Parathyroid adenoma (tissue), 2 donors: ENCODE results near the gene PIK3C3.
"Not testable (repeated sequence)": the region's sequence is repeated elsewhere in the genome, so short reads cannot be mapped to it uniquely, and the experiment has no call there.

Source experiments
- H2AFZ ChIP-seq: fragments of 300-600 bp; sonication (generic); one replicate; pipeline ENCODE4 v1.7.0; 2017; ENCODE audit warnings: antibody characterized with exemption, mild to moderate bottlenecking
- H3K27ac ChIP-seq: fragments of 300-600 bp; sonication (generic); one replicate; pipeline ENCODE4 v1.7.0; 2017
- H3K27me3 ChIP-seq: fragments of 300-600 bp; sonication (generic); one replicate; pipeline ENCODE4 v1.7.0; 2017; ENCODE audit warnings: low read length; ENCODE audit not compliant: control insufficient read depth, insufficient read depth
- H3K36me3 ChIP-seq: fragments of 300-600 bp; sonication (generic); one replicate; pipeline ENCODE4 v1.7.0; 2017; ENCODE audit warnings: low read length; ENCODE audit not compliant: control insufficient read depth, insufficient read depth
- H3K4me1 ChIP-seq: fragments of 300-600 bp; sonication (generic); one replicate; pipeline ENCODE4 v1.7.0; 2017; ENCODE audit warnings: control low read depth
- H3K4me2 ChIP-seq: fragments of 300-600 bp; sonication (generic); one replicate; pipeline ENCODE4 v1.7.0; 2017; ENCODE audit warnings: low read length
- H3K4me3 ChIP-seq: fragments of 300-600 bp; sonication (generic); one replicate; pipeline ENCODE4 v1.7.0; 2017; ENCODE audit warnings: low read depth, low read length
- H3K79me2 ChIP-seq: fragments of 300-600 bp; sonication (generic); one replicate; pipeline ENCODE4 v1.7.0; 2017; ENCODE audit warnings: control low read depth
- H3K9ac ChIP-seq: fragments of 300-600 bp; sonication (generic); one replicate; pipeline ENCODE4 v1.7.0; 2017; ENCODE audit warnings: mild to moderate bottlenecking
- H3K9me3 ChIP-seq: fragments of 300-600 bp; sonication (generic); one replicate; pipeline ENCODE4 v1.7.0; 2017; ENCODE audit warnings: low read length; ENCODE audit not compliant: control insufficient read depth
- TF ChIP-seq, protein P1 (sequence below): fragments of 300-600 bp; sonication (generic); IDR thresholded peaks from one replicate; pipeline ENCODE4 v1.7.0; 2017; ENCODE audit warnings: antibody characterized with exemption, mild to moderate bottlenecking
- donor health status: primary hyperparathyroidism.

The PIK3C3 gene

DNA sequence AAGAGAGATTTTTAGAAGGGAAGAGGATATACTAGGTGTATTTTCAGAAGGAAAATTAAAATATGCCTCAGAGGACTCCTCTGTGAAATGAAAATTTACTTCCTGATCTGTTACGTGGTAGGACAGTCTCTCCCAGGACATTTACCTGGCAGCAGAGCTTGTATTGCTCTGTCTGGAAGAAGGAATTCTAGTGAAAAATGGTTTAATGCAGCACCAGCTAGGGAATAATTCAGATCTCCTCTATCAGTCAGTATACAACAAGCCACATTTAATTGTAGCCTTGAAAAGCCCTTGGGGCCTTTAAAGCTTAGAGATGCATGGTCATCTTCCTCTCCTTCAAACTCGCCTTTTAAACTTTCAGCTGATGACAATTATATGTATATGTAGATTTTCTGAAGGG is 49.6 kb downstream of the PIK3C3 start:
- no peak overlapping the region for H3K9ac ChIP-seq
- H3K79me2 ChIP-seq, result no peaks in the 10 kb centered on the region
- no peaks in the 10 kb centered on the region for H3K27me3 ChIP-seq
- no peaks in the 10 kb centered on the region for H3K36me3 ChIP-seq
- H3K27ac ChIP-seq, result no peak overlapping the region
- no peak overlapping the region for H2AFZ ChIP-seq
- H3K9me3 ChIP-seq, result no peaks in the 10 kb centered on the region
- TF ChIP-seq, protein P1, sequence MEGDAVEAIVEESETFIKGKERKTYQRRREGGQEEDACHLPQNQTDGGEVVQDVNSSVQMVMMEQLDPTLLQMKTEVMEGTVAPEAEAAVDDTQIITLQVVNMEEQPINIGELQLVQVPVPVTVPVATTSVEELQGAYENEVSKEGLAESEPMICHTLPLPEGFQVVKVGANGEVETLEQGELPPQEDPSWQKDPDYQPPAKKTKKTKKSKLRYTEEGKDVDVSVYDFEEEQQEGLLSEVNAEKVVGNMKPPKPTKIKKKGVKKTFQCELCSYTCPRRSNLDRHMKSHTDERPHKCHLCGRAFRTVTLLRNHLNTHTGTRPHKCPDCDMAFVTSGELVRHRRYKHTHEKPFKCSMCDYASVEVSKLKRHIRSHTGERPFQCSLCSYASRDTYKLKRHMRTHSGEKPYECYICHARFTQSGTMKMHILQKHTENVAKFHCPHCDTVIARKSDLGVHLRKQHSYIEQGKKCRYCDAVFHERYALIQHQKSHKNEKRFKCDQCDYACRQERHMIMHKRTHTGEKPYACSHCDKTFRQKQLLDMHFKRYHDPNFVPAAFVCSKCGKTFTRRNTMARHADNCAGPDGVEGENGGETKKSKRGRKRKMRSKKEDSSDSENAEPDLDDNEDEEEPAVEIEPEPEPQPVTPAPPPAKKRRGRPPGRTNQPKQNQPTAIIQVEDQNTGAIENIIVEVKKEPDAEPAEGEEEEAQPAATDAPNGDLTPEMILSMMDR, result no peak
- H3K4me1 ChIP-seq, result no peaks in the 10 kb centered on the region
- no peak overlapping the region for H3K4me3 ChIP-seq
- no peak overlapping the region for H3K4me2 ChIP-seq

DNA sequence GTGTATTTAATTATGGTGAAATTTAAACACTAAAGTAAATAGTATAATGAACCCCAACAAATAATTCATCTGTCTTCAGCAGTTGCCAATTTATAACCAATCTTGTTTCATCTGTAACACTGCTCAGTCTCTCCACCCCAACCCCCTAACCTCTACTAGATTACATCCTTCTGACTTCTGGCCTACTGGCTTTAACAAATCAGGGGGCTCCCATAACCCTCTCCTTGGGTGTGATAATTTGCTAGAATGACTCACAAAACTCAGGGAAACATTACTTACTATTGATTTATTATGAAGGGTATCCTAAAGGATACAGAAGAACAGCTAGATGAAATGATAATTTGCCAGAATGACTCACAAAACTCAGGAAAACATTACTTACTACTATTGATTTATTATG is 50.7 kb downstream of the PIK3C3 start:
- Histone ChIP-seq H3K4me2 (no peak overlapping the region), H3K27ac (no peak overlapping the region), H3K36me3 (no peaks in the 10 kb centered on the region), H3K9me3 (no peaks in the 10 kb centered on the region), H3K9ac (no peak overlapping the region), H3K79me2 (no peaks in the 10 kb centered on the region), H2AFZ (no peak overlapping the region), H3K4me3 (no peak overlapping the region), H3K4me1 (no peaks in the 10 kb centered on the region), H3K27me3 (no peaks in the 10 kb centered on the region)
- TF ChIP-seq, protein P1, result no peak

DNA sequence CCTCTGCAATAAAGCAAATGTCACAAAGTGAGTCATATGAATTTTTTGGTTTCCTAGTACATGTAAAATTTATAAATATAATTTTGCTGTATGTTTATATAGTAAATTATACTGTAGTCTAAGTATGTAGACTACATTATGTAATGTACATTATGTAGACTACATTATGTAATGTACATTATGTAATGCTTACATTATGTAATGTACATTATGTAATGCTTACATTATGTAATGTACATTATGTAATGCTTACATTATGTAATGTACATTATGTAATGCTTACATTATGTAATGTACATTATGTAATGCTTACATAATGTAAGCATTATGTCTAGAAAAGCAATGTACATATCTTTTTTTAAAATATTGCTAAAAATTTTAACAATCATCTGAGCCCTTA is 54.4 kb downstream of the PIK3C3 start:
- H3K4me3 ChIP-seq, H3K9me3 ChIP-seq, H3K4me1 ChIP-seq, H3K27ac ChIP-seq, H2AFZ ChIP-seq, H3K79me2 ChIP-seq, H3K27me3 ChIP-seq, H3K36me3 ChIP-seq, H3K9ac ChIP-seq, H3K4me2 ChIP-seq: not testable (repeated sequence)

DNA sequence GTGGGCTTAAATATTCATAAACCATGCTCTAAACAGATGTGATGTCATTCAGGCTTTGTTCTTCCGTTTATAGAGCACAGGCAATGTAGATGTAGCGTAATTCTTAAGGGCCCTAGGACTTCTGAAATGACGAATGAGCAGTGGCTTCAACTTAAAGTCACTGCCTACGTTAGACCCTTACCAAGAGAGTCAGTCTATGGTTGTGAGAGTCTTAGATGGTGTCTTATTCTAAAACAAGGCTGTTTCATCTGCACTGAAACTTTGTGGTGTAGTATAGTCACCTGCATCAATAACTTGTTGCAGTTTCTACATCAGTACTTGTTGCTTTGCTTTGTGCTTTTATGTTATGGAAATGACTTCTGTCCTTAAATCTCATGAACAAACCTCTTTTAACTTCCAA is 56.0 kb downstream of the PIK3C3 start:
- Histone ChIP-seq H3K9ac (no peak overlapping the region), H3K9me3 (no peaks in the 10 kb centered on the region), H3K4me3 (no peak overlapping the region), H3K27me3 (no peaks in the 10 kb centered on the region), H3K4me1 (no peaks in the 10 kb centered on the region), H2AFZ (no peak overlapping the region), H3K4me2 (no peak overlapping the region), H3K79me2 (no peaks in the 10 kb centered on the region), H3K36me3 (no peaks in the 10 kb centered on the region), H3K27ac (no peak overlapping the region)
- TF ChIP-seq, protein P1, result no peak

DNA sequence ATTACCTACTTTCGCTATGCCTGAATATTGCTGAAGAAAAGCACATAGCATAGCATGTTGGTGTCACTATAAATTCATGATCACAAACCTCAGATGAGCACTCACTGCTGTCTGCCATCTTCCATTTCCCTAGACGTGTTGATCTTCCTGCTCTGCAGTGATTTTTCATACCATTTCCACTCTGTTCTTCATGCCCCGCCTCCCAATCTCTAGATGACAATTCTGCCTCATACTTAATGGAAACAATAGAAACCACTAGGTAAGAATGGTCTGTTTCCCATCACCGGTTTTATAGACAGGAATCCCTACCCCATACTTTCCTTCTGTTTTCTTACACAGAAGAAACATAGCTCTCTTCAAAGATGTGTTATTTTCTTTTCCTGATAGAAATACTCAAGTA is 63.8 kb downstream of the PIK3C3 start:
- Histone ChIP-seq H3K9me3 (no peaks in the 10 kb centered on the region), H2AFZ (no peak overlapping the region), H3K27me3 (no peaks in the 10 kb centered on the region), H3K4me3 (no peak overlapping the region), H3K4me1 (no peaks in the 10 kb centered on the region), H3K9ac (no peak overlapping the region), H3K4me2 (no peak overlapping the region), H3K36me3 (no peaks in the 10 kb centered on the region), H3K27ac (no peak overlapping the region), H3K79me2 (no peaks in the 10 kb centered on the region)
- TF ChIP-seq, protein P1, result no peak
